Loucy (cell line): ENCODE data around the gene PTP4A1.

ENCODE experiments used
- CTCF ChIP-seq: fragments of 200-600 bp; sonication (generic); conservative IDR thresholded peaks from 2 replicates; pipeline ENCODE4 v1.5.1; 2014; ENCODE audit warnings: mild to moderate bottlenecking, antibody characterized with exemption, low read length
- EZH2phosphoT487 ChIP-seq: fragments of 200-600 bp; IDR thresholded peaks from 2 replicates; pipeline ENCODE4 v1.6.1; 2018; ENCODE audit warnings: antibody characterized with exemption, mild to moderate bottlenecking, moderate library complexity, borderline replicate concordance

- TF ChIP-seq CTCF (no peak), EZH2phosphoT487 (no peak)
Observed at GRCh38 chr6:63529498-63529897, 42.8 kb upstream of the PTP4A1 start.
